Tibial nerve (tissue), 4 donors: Measurements from ENCODE around the gene LETM1.

Source experiments
- CTCF ChIP-seq, 5 experiments: fragments of 200-600 bp in 3 of 5; fragments of 450-650 bp in 2 of 5; sonication (generic) in 3 of 5; IDR thresholded peaks; one replicate each; pipeline ENCODE4 v1.5.1; 2016 to 2019; ENCODE audit warnings: antibody characterized with exemption in 5 of 5, mild to moderate bottlenecking in 3 of 5, moderate library complexity in 2 of 5
- EP300 ChIP-seq, 2 donors: sonication (generic); formaldehyde crosslinking; IDR thresholded peaks; one replicate each; pipeline ENCODE4 v1.6.1; 2017; ENCODE audit warnings: antibody characterized with exemption in 2 of 2, mild to moderate bottlenecking in 1 of 2

- TF ChIP-seq EP300 (IDR thresholded peaks at IDR 0.05) (no peak), CTCF (IDR thresholded peaks at IDR 0.05) (no peak)
Observed at GRCh38 chr4:1810765-1811164, 45.2 kb downstream of the LETM1 start.
